CD4-positive, alpha-beta T cell treated with Interleukin-6 for 4 hours (primary cell): Measurements from ENCODE around the gene ASTN2.

ENCODE experiments used
- DNase-seq: peaks from one replicate; pipeline ENCODE4 v3.0.0-alpha.2; 2020; ENCODE audit warnings: mixed read lengths

ASTN2 gene

DNA sequence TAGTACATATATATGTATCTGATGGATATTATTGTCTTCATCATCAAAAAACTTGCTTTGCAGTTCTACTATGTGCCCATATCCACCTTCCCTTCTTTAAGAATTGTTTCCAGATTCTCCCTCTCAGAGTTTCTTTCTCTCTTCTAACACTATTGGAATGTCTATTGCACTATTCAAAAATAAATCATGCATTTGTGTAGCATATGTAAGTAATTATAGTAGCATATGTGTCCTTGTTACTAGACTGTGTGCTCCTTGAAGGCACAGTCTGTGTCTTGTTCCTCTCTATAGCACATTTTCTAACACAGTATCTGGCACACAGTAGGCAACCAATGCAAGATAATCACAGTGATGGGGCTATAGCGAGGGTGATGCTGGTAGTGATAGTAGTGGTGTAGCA lies 771.2 kb downstream of the ASTN2 start:
- no peak for DNase-seq

DNA sequence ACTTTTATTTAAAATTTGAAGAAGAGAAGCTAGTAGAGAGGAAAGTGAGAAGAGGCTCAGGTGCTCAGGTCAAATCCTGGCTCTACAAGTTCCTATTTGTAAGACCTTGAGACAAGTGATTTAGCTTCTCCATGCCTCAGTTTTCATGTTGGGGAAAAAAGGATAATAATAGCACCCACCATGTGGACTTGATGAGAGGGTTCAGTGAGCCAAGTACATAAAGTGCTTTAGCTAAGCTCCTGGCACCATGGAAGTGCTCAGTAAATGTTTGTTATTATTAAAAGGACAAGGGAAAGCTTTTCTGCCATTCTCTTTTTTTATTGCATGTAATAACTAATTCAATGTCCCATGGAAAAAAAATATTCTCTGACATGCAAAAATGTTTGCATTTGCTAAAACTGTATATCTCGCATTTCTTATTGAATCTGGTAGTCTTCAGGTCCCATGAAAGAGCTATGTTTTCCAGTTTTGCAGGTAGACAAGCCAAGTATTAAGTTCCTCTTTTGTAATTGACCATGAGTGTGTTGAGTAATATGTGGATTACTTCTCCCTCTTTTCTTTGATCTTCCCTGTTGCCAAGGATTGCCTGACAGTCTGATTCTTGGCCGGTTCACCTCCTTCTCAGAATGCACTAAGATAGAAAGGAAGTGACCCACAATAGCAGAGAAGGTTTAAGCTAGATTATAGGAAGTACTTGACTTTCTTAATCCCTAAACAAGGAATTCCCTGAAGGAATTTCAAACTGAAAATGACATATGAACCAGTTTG lies 773.4 kb downstream of the ASTN2 start:
- no peak for DNase-seq

DNA sequence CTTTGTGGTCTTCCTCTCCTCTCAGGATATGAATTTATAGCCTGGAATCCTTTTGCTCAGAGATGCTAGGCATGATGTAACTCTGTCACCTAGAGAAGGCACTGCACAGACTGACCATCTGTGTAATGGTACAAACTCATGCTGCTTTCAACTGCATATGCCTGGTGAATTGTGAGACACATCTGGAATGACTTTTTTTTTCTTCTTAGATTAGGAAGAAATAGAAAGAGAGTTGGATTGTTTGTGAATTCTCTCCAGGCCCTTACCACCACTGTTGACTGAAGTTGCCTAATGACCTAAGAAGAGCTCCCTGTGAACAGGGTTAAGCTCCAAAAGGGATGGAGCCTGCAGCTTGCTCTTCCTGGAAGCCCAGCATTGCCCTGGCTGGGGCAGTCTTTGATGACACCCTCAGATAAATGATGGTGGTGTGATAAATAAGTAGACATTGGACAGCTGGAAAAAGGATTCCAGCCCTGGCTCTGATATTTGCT lies 775.6 kb downstream of the ASTN2 start:
- DNase-seq, result no peak

DNA sequence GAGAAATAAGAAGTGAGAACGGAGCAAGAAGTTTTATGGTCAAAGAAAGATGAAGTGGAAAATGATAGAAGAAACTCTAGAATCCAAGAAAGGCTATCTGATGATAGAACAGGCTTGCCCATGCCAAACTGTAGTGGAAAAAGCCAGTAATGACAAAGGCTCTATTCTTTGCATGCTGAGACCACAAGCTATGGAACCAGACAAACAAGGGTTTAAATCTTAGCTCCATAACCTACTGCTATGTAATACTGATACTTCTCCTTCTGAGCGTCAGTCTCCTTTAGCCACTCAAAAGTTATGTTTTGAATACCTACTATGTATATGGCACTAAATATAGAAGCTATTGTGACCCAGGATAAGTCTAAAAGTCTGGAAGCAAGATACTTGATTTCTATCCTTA lies 778.9 kb downstream of the ASTN2 start:
- no peak for DNase-seq

DNA sequence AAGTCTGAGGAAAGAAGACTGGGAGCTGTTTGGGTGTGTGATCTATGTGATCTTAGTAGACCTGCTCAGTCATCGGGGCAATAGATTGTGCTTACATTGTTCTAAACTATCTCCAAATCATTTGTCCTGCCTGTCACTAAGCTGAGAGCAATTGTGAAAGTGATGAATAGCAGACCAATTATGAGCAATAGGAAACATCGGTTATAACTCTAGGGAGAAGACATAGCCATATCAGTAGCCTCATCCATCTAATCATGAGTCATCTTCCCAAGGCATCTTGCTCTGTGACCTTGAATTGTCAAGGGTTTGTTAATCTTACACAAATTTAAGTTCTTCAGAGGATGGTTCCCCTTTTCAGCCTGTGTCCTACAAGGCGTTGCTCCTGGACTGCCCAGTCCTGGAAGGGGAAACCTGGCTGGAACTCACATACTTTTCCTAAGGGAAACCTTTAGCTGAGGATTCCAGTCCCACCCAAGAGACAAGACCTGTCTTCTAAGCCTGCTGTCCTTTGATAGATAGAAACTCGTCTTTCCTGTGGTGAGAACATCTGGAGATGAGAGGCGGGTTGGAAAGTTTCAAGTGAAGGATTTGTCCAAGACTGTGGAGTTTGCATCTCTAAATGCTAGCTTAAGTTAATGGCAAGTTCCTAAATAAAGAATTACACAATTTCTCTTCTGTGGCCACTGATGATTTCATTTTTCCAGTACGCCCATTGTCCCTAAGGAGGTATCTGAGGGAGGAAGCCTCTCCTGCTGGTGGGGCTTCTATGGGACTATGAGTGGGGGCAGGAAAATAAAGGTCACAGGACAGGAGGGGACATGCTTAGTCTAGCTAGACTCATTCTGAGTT lies 781.6 kb downstream of the ASTN2 start:
- DNase-seq, result no peak

DNA sequence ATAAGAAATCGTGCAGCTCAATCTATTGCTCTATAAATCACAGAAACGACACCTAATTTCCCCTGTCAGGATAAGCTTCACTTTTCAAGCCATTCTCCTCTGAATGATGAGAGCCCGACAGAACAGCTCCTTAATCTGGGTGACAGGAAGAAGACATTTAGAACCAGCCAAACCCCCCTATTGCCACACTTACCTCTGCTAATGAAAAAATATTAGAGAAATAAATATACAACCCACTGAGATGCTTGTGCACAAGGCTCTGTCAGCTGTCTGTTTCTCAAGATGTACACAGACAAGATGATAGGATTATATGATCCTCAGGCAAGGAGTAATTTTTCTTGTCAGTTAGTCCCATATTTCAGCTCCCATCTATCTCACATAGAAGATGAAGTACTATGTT lies 785.2 kb downstream of the ASTN2 start:
- DNase-seq, result no peak

DNA sequence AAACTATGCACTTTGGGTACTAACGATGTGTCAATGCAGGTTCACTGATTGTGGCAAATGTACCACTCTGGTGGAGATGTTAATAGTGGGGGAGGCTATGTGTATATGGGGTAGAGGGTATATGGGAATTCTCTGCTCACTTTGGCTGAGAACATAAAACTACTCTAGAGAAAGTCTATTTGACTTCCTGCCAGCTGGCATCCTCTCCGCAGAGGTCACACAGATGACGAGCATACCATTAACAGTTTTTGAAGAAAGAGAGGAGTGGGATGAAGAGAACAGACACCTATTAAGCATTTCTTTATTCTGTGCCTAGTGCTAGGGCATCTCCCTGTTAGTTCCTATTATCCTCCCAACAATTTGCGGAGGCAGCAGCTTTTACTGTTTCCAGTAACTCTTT lies 786.1 kb downstream of the ASTN2 start:
- no peak for DNase-seq

DNA sequence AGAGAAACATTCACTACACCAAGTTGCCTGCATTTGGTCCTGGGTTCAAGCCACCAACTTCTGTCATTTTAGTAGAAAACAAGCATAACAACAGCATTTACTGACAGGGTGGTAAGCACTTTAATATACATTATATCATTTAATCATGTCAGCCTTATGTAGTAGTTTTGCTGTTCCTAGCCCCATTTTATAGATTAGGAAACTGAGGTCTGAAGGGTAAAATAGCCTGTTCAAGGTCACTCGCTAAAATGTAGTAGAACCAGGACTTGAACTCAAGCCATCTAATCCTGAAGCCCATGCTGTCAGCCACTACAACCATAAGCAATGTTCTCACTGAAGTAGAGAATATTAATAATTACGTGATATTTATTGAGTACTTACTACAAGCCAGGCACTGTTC lies 787.4 kb downstream of the ASTN2 start:
- DNase-seq, result no peak

DNA sequence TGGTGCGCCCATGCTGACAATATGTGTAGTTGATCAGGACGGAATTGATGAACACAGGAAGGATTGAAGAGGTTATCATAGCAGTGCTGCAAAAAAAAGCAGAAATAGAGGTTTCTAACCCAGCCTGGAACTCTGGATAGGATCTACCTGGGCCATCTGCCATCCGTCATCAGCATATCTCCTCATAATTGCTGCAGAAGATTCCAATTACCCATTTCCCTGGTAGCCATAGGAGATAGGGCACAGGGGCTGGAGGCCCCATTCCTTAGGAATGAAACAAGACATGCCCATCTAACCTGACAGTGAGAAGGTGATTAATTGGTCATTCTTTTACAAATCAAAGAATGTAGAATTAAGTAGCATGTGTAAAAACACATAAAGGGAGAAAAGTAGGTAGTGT lies 788.1 kb downstream of the ASTN2 start:
- no peak for DNase-seq

DNA sequence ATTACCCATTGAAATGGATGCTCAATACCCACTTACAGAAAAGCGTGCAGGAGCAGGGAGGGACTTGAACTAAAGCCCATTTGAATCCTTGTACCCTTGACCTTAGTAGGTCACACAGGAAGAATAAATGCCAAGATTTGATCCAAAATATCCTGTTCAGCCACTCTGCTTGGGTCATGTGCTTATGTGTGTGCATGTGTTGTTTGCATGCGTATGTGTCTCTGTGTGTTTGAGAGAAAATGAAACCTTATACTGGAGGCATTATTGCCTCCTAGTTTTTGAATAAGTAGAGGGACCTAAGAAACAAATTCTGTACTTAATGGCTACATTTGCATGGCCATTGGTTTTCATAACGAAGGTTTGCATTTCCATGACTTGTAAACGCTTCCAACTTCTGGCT lies 791.1 kb downstream of the ASTN2 start:
- DNase-seq, result no peak

DNA sequence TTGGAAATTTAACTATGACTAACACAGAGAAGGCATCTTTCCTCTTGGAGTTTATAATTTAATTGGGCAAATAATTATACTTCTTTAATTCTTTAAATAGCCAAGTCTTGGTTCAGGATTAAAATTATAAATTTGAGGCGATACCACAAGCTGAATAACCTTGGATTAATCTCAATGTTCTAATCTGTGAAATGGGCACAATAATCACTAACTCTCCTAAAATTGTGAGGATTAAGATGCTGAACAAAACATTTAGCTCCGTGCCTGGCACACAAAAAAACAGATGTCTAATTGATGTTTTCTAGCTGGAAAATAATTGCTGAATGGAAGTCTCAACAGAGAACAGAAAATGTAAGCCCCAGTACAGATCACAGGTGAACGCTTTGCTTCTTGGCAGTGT lies 797.5 kb downstream of the ASTN2 start:
- no peak for DNase-seq

DNA sequence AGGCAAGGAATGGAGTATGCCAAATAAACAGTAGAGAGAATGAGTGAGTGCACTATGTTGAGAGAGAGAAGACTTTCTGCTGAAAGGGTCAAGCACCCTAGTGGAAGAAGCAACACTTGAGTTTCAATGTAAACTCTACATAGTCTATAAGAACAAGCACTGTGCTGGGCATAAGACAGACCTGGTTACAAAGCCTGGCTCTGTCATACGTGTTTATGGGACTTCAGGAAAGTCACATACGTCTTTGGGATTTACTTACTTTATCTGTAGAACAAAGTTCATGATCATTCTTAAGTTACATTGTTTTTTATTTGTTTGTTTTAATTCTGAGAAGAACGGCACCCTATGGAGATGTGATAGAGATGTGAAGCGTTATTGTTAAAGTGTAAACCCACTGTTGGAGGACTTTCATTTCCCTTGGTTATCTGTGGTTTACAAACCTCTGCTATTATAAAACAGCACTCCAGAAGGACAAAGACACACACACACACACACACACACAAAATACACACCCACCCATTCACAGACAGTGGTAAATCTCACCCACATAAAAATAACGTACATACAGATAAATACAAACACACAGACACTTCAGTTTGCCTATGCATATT lies 798.4 kb downstream of the ASTN2 start:
- DNase-seq, result no peak

DNA sequence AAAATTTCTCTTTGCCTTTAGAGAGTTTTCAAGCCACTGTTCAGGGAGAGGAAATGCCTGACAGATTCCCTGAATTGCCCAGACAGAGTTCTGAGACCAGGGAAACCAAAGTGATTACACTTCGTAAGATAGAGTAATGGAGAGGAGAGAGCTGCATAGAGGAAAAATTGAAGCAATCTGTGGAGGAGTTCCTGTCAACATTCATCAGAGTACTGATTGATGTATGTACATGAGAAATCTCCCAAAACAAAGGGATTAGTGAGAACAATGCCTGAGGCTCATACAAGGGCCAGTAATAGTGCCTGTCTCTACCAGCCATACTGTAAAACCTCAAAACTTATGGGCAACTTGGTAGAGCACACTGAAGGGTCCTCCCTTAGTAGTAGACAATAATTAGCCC lies 806.8 kb downstream of the ASTN2 start:
- no peak for DNase-seq

DNA sequence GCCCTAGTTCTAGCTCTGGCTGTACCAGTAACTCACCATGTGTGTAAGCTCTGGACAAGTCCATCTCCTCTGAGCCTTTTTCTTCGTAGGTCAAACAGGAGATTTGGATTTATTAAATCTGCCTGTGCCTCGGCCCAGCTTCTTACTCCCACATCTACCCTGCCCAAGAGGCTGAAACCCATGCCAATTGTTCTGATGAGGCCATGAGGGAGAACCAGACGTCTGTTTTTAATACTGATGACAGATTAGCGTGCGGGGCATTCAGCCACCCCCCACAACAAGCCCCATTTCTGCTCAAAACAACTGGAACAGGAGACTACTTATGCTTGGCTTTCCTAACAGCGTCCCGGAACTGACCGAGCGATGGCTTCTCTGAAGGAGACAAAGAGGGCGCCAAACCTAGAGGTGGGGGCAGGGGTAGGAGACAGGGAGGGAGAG lies 808.9 kb downstream of the ASTN2 start:
- DNase-seq, result no peak

DNA sequence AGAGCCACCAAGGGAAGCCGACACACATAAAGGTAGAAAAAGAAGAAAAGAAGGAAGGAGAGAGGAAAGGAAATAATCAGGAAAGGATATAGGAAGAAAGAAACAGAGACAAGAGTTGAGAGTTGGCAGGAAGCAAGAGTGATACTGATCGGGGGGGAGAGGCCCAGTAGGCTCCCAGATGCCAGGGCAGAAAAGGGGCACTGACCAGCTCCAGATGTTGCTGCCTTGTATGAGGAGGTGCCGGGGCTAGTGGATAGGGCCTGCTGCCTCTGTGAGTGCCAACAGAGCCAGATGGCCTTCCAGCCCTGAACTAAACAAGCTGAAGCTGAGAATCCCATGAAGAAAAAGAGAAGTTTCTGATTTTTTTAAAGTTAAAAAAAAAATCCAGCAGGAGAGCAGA lies 809.8 kb downstream of the ASTN2 start:
- no peak for DNase-seq

DNA sequence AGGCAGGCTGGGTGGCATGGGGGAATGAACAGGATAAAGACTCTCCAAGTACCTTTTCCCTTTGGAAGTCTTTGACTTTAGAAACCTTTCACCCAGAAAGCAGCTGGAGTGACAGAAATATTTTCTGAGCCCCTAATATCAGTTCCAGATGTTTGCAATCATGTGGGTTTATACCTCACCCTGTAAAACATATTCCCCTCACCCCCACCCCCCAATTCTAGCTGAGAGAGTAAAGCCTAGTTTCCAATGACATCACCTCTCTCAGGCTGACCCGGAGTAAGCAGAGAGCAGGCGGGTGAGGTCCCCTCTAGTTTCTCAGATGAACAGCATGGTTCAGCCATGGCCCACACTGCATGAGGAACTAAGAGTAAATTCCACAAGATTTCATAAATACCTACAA lies 810.6 kb downstream of the ASTN2 start:
- DNase-seq, result no peak

DNA sequence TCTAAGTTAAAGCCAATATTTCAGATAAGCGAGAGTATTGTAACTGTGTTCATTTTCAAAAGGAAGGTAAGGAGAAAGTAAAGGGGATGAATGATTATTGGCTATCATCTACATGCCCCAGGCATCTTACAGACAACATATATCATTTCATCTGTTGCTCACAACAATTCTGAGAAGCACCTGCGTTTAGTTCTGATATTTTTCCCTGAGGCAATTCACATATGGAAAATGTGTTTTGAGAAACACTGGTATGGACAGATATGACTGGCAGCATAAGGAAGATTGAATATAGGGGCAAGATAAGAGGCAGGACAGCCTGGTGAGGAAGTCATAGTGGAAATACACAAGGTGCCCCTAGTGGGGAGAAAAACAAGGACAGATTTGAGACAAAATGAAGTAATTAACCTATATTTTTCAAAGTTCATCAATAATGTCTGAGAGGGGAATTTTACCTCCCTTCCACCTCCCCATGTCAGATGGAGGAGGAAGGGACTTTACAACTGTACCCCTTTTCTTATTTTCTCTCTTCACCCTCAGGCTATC lies 815.4 kb downstream of the ASTN2 start:
- DNase-seq, result no peak

DNA sequence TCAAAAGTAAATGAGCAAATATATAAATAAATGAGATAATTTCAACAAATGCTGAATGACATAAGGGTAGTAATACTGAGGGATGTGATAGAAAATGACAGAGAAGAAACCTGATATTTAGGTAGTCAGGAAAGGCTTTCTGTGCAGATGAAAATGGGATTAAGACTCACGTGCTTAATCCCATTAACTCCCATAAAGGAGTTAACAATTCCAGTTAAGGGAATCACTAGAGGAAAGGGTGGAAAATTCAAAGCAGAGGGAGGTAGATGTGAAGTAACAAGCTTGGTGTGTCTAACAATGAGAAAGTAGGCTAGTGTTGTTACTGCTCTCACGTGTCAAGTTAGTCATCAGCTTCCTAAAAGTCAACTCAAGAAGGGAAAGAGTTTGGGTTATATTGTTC lies 818.2 kb downstream of the ASTN2 start:
- no peak for DNase-seq

DNA sequence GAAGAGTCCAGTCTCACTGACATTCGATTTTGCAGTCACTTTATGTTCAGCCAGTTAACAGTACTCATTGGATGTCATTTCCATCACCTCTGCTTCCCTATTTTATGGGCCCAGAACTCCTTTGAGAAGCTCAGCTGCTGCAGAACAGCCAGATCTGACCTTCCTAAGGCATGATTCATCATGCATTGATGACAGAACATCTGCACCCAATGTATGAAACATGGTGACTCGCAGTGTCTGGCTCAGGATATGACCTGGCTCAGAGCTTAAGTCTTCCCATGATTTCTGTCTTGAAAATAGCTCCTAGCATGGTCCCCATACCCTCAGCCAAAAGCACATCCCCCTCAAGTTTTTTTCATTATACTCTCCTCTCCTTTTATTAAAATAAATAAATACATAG lies 820.3 kb downstream of the ASTN2 start:
- DNase-seq, result no peak

DNA sequence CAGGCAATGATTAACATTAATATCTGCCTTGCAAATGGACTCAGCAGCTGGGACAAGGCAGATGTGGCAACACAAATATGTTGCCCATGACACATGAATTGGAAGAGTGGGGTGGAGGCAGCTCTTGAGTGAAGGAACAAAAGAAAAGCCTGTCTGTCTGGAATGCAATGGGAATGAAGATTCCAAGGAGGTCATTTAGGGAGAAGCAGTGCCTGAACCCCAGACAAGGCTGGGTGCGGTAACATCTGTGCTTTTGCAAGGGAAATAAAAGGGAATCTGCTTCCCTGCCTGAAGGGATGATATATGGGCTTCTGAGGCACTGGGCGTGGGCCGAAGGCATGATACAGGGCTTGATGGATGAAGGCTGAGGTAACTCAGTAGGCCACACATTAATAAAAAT lies 821.9 kb downstream of the ASTN2 start:
- DNase-seq, result no peak

DNA sequence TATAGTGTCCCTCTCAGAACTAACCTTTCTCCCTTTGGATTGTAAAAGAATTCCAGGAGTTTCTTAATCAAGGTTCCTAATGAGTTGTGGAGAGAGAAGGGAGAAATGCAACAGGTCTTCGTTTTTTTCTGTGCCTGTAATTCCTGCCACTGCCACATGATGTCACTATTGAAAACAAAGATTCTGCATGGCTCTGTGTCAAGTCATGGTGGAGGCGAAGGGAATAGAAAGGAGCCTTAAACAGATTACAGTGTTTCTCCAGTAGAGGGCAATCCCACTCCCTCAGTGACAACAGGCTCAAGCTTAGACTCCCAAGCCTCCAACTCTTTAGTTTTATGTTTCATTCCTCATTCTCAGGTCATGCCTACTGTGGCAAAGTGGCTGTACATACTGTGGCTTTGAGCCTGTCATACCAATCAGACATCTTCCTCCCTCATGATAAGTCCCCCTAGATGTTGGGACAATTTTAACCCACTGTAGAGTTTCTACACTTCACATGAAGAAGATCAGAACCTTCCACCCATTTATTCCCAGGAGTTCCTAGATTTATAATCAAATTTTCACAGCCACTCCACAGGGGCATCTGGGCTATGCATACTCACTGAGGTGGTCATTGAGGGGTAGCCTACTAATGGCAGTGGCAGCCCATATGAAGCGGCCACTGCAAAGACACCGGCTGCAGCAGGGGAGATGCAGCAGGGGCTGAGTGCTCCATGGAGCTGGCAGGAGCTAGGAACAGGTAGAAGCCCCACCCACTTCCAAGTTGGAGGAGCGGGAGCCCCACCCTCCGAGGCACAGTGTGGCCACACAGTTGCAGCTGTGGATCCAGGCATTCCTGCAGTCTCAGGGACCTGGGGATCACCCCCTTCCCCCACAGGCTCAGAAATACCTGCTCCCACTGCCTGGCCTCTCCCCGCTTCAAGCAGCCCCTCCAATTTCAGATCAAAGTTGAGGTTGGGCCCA lies 825.2 kb downstream of the ASTN2 start:
- DNase-seq, result no peak

DNA sequence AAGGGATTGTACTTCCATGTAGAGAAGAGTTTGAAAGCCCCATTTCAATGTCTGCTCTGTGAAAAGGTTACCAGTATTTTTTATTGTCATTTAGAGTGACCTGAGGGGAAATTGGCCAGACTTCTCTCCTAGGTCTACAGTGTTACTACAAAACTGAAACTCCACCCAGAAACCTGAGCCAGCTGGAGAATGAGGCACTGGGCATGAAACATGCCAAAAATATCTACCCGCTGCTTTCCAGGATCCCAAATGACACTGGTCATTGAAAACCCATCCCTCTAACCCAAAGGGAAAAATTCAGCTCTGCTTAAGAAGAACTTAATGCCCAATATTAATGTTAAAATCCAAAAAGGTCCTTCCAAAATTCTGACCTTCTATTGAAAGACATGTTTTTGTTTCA lies 826.9 kb downstream of the ASTN2 start:
- no peak for DNase-seq
